ENCODE data around the gene SRCAP. TPM values are rescaled to one million over a fixed set of nuclear protein-coding genes. Genes with fewer than 3 reads are reported as not detected.

SRCAP gene
- total and polyA plus RNA-seq, 2 of the 8 experiments (the other 6 are each of a cell fraction or from before 2014, with no cell fraction given) = 5.5 to 54.3 TPM

DNA sequence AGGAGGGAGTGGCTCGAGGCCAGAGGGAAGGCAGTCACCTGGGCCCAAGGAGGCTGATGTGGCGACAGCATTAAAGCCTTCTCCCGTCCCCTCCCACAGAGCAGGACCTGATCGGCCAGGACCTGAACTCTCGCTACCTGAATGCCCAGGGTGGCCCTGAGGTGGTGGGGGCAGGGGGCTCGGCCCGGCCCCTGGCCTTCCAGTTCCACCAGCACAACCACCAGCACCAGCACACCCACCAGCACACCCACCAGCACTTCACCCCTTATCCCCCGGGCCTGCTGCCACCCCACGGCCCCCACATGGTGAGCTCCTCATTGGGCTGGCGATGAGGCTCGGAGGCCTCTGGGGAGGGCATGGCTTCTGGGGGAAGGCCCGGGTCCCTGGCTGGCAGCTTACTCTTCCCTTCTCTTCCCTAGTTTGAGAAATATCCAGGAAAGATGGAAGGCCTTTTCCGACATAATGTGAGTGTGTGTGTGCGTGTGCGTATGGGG, 34.3 kb upstream of the SRCAP start:
- ChIA-PET POLR2A (ENCODE audit: partially characterized antibody) (interaction anchor here (1.5 to 1.8 kb wide), 2 partner anchors 11 to 13 kb away, joined by 4 to 5 read pairs; no protein-coding TSS in a partner anchor), CTCF (ENCODE audit: partially characterized antibody) (interaction anchor here (0.6 to 1.9 kb wide), 6 partner anchors 13 to 30 kb away, joined by 3 to 9 read pairs (median 5); no protein-coding TSS in a partner anchor)
- Histone ChIP-seq H4K91ac (replicated peaks; ENCODE audit: insufficient read length, low read length) (no peak overlapping the region), H4K8ac (ENCODE audit: extremely low read depth, insufficient read depth, low read length) (no peak overlapping the region; the same call in 1 of the 2 replicates), H3K4me3 (ENCODE audit: extremely low read depth in 1 of 4, insufficient read depth in 2 of 4, low read depth in 3 of 4, low read length in 4 of 4) (no peak overlapping the region), H3K4me1 (replicated peaks in 1 of 4; ENCODE audit: control insufficient read depth in 3 of 4, insufficient read depth in 4 of 4, low read length in 3 of 4) (peaks cover 0 to 7% (median 4%) of the 10 kb centered on the region in 4 experiments; a peak in 2 of 7 replicates), H3K4me2 (ENCODE audit: insufficient read depth in 1 of 2, low read depth in 2 of 2, low read length in 2 of 2) (no peak overlapping the region), H3K23ac (ENCODE audit: insufficient read length) (no peak overlapping the region), H2BK20ac (ENCODE audit: low read length) (no peak overlapping the region), H3K27ac (ENCODE audit: low read depth, low read length) (no peak overlapping the region), H2BK12ac (ENCODE audit: low read depth, low read length) (no peak overlapping the region), H3K27me3 (replicated peaks in 1 of 4; ENCODE audit: control insufficient read depth in 3 of 4, extremely low read depth in 1 of 4, insufficient read depth in 3 of 4, low read length in 3 of 4) (peaks cover 7 to 83% (median 54%) of the 10 kb centered on the region in 4 experiments), H3K9me3 (ENCODE audit: insufficient read depth in 2 of 2, low read depth in 1 of 2, low read length in 1 of 2) (no peaks in the 10 kb centered on the region), H2AFZ (ENCODE audit: low read length) (no peak overlapping the region), H2BK120ac (replicated peaks; ENCODE audit: low read depth, low read length) (no peak overlapping the region), H4K20me1 (replicated peaks in 1 of 2; ENCODE audit: control insufficient read depth in 1 of 2, insufficient read depth in 2 of 2, low read length in 2 of 2) (peaks cover 19 to 64% of the 10 kb centered on the region in 2 experiments), H3K79me2 (ENCODE audit: control insufficient read depth in 1 of 2, insufficient read depth in 2 of 2, low read length in 2 of 2) (no peaks in the 10 kb centered on the region), H3K4ac (replicated peaks; ENCODE audit: insufficient read length, low read depth, low read length) (no peak overlapping the region), H3K18ac (ENCODE audit: extremely low read depth, low read length) (no peak overlapping the region), H3K79me1 (ENCODE audit: low read depth, low read length) (no peaks in the 10 kb centered on the region), H3K23me2 (ENCODE audit: low read depth, low read length) (peaks cover 2% of the 10 kb centered on the region; the same call in 1 of the 2 replicates), H3K9ac (replicated peaks in 1 of 4; ENCODE audit: extremely low read depth in 1 of 4, low read depth in 3 of 4, low read length in 3 of 4) (no peak overlapping the region), H4K5ac (ENCODE audit: insufficient read length, low read depth, low read length) (no peak overlapping the region), H2AK5ac (ENCODE audit: low read depth, low read length) (no peak overlapping the region), H3K14ac (ENCODE audit: insufficient read length) (no peak overlapping the region), H2BK15ac (ENCODE audit: low read length) (no peak overlapping the region), H3K36me3 (ENCODE audit: control insufficient read depth in 2 of 4, insufficient read depth in 4 of 4, low read length in 3 of 4) (peaks cover 0 to 19% (median 2%) of the 10 kb centered on the region in 4 experiments; a peak in 5 of 8 replicates), H2BK5ac (ENCODE audit: low read depth, low read length) (no peak overlapping the region), H3K56ac (replicated peaks; ENCODE audit: insufficient read length, low read depth, low read length) (no peak overlapping the region)
- DNase-seq (ENCODE audit: low read depth in 1 of 2, low spot score in 2 of 2) (no peak), FAIRE-seq (no peak)
- WGBS, 2 experiments (ENCODE audit: extremely low coverage in 1 of 2, insufficient coverage in 1 of 2, insufficient read length in 1 of 2, insufficient replicate concordance in 2 of 2, low coverage in 1 of 2, low lambda C conversion rate in 2 of 2, missing lambda C conversion rate in 1 of 2) = 87% methylated on average over 9 of the region's 15 CpGs; no CpG with 5 or more reads in 1 of the 2 experiments
- no peak for TF ChIP-seq KDM1A (IDR thresholded peaks at IDR 0.05; ENCODE audit: borderline replicate concordance, low read length)
- TF ChIP-seq KDM5A (IDR thresholded peaks at IDR 0.05; ENCODE audit: low read length) = no peak
- no peak for TF ChIP-seq CTBP2 (IDR thresholded peaks at IDR 0.05; ENCODE audit: borderline replicate concordance, insufficient read depth, insufficient read length, low read length)
- TF ChIP-seq, protein P1, sequence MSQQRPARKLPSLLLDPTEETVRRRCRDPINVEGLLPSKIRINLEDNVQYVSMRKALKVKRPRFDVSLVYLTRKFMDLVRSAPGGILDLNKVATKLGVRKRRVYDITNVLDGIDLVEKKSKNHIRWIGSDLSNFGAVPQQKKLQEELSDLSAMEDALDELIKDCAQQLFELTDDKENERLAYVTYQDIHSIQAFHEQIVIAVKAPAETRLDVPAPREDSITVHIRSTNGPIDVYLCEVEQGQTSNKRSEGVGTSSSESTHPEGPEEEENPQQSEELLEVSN (IDR thresholded peaks at IDR 0.05) = no peak
- no peak for TF ChIP-seq BRCA1 (IDR thresholded peaks at IDR 0.05; ENCODE audit: low read depth, low read length)
- no peak for TF ChIP-seq YY1 (IDR thresholded peaks at IDR 0.05; ENCODE audit: low read depth, low read length)
- no peak for TF ChIP-seq TAF7 (optimal IDR thresholded peaks at IDR 0.05; ENCODE audit: borderline replicate concordance, low read depth, low read length)
- no peak for TF ChIP-seq EP300 (IDR thresholded peaks at IDR 0.05; ENCODE audit: borderline replicate concordance in 1 of 2, low read depth in 2 of 2, low read length in 2 of 2)
- no peak for TF ChIP-seq NANOG (IDR thresholded peaks at IDR 0.05; ENCODE audit: insufficient read depth, low read depth, low read length, poor library complexity, severe bottlenecking)
- TF ChIP-seq SIRT6 (IDR thresholded peaks at IDR 0.05; ENCODE audit: low read length) = no peak
- no peak for TF ChIP-seq TBP (IDR thresholded peaks at IDR 0.05; ENCODE audit: low read depth, low read length)
- TF ChIP-seq KDM4A (IDR thresholded peaks at IDR 0.05; ENCODE audit: low read depth, low read length, severe bottlenecking) = no peak

All from H1 (cell line).